H1 (cell line): ENCODE measurements around the gene RAI14.

ENCODE experiments used
- RAD21 ChIP-seq, 2 experiments: IDR thresholded peaks in 1 of 2; conservative IDR thresholded peaks in 1 of 2; 2 replicates each; pipeline ENCODE4 v1.6.1; 2011; ENCODE audit warnings: low read depth in 2 of 2, low read length in 2 of 2, improper control_type of control experiment in 1 of 2, inconsistent platforms in 1 of 2, mild to moderate bottlenecking in 1 of 2, moderate library complexity in 1 of 2
- YY1 ChIP-seq: IDR thresholded peaks from 2 replicates; pipeline ENCODE4 v1.6.1; 2011; ENCODE audit warnings: low read depth, mild to moderate bottlenecking, low read length

- no peak for TF ChIP-seq YY1
- TF ChIP-seq RAD21 (IDR thresholded peaks at IDR 0.05 in 1 of 2, conservative IDR thresholded peaks at IDR 0.05 in 1 of 2; ENCODE audit: low read depth in 2 of 2, low read length in 2 of 2) = no peak
These were observed 201.8 kb downstream of the RAI14 start for GRCh38 chr5:34857894-34858293.
